K562 (cell line): ENCODE measurements around the gene ZNF503. TPM values are rescaled to one million over a fixed set of nuclear protein-coding genes. Genes with fewer than 3 reads are reported as not detected.

ENCODE experiments used
- ATF7 ChIP-seq: fragments of 450-650 bp; IDR thresholded peaks from 2 replicates; pipeline ENCODE4 v1.7.1; 2014; ENCODE audit warnings: mild to moderate bottlenecking, moderate library complexity
- CBX3 ChIP-seq, 2 experiments: IDR thresholded peaks; 1 replicate in 1 of 2; 2 replicates in 1 of 2; pipeline ENCODE4 v1.6.1; 2012; ENCODE audit warnings: inconsistent platforms in 2 of 2, low read length in 2 of 2, borderline replicate concordance in 1 of 2, control low read depth in 1 of 2
- ERF ChIP-seq: fragments of 450-650 bp; formaldehyde crosslinking; IDR thresholded peaks from 2 replicates; pipeline ENCODE4 v1.4.0; 2020; ENCODE audit warnings: mild to moderate bottlenecking, mixed read lengths
- MAZ ChIP-seq, 2 experiments: fragments of 450-650 bp in 1 of 2; sonication (generic) in 1 of 2; formaldehyde crosslinking; IDR thresholded peaks in 1 of 2; conservative IDR thresholded peaks in 1 of 2; 2 replicates each; pipeline versions ENCODE4 v1.4.0 to v1.5.0; 2020; ENCODE audit warnings: mild to moderate bottlenecking in 1 of 2, missing genetic modification reagents in 1 of 2
- RAD21 ChIP-seq, 2 experiments: fragments of 250-450 bp in 1 of 2; fragments of 450-650 bp in 1 of 2; sonication (Bioruptor Pico) in 1 of 2; formaldehyde crosslinking in 1 of 2; IDR thresholded peaks in 1 of 2; conservative IDR thresholded peaks in 1 of 2; 2 replicates each; pipeline versions ENCODE4 v1.4.0 to v1.8.0; 2020 to 2022; ENCODE audit warnings: mild to moderate bottlenecking in 2 of 2, moderate library complexity in 1 of 2
- TAF1 ChIP-seq: IDR thresholded peaks from 2 replicates; pipeline ENCODE4 v1.6.1; 2011; ENCODE audit warnings: mild to moderate bottlenecking, low read length, moderate library complexity; ENCODE audit not compliant: insufficient read depth, control insufficient read depth, severe bottlenecking; ENCODE audit errors: extremely low read depth
- ZNF253 ChIP-seq: fragments of 250-450 bp; sonication (Bioruptor Pico); conservative IDR thresholded peaks from 2 replicates; pipeline ENCODE4 v1.6.1; 2021; ENCODE audit warnings: mild to moderate bottlenecking
- polyA plus RNA-seq, 8 experiments: library from polyadenylated mRNA; depleted of rRNA in 4 of 8; stranded (reverse) in 5 of 8; unstranded in 3 of 8; fragments of >200 nt; fragmentation: Nextera tagmentation in 2 of 8; fragmentation: Illumina TruSeq in 1 of 8; extraction: Ambion mirVana in 2 of 8; extraction: Trizol in 1 of 8; gene quantifications; 2 replicates each; pipeline versions ENCODE4 v1.2.1 to v1.2.3, GENCODE V29; 2011 to 2014; ENCODE audit warnings: inconsistent platforms in 1 of 8, missing spikeins in 1 of 8
- total RNA-seq, 7 experiments: library from RNA; depleted of rRNA in 6 of 7; stranded (reverse); fragments of >200 nt in 6 of 7; fragmentation: Illumina TruSeq in 2 of 7; extraction: Trizol in 2 of 7; gene quantifications; 2 replicates each; pipeline versions ENCODE4 v1.2.1 to v1.2.3, GENCODE V29; 2011 to 2021; ENCODE audit warnings: low replicate concordance in 1 of 7
- TF ChIP-seq, protein P1 (sequence below): sonication (generic); formaldehyde crosslinking; IDR thresholded peaks from 2 replicates; pipeline ENCODE4 v1.8.0; 2023; ENCODE audit warnings: mild to moderate bottlenecking, missing genetic modification reagents
- TF ChIP-seq, protein P2 (sequence below): fragments of 450-650 bp; IDR thresholded peaks from 2 replicates; pipeline ENCODE4 v1.6.1; 2016; ENCODE audit warnings: borderline replicate concordance
- TF ChIP-seq, protein P3 (sequence below), 2 experiments: IDR thresholded peaks; 2 replicates each; pipeline ENCODE4 v1.6.1; 2012; ENCODE audit warnings: improper control_type of control experiment in 2 of 2, low read depth in 2 of 2, low read length in 2 of 2, borderline replicate concordance in 1 of 2
- TF ChIP-seq, protein P4 (sequence below): fragments of 450-650 bp; formaldehyde crosslinking; conservative IDR thresholded peaks from 2 replicates; pipeline ENCODE4 v1.4.0; 2022; ENCODE audit warnings: mild to moderate bottlenecking, missing genetic modification characterization
- TF ChIP-seq, protein P5 (sequence below): sonication (generic); formaldehyde crosslinking; IDR thresholded peaks from 2 replicates; pipeline ENCODE4 v1.8.0; 2022; ENCODE audit warnings: mild to moderate bottlenecking, missing genetic modification reagents, borderline replicate concordance

The ZNF503 gene
- total and polyA plus RNA-seq, 9 of the 15 experiments (the other 6 are each of a cell fraction or from before 2014, with no cell fraction given): not detected

DNA sequence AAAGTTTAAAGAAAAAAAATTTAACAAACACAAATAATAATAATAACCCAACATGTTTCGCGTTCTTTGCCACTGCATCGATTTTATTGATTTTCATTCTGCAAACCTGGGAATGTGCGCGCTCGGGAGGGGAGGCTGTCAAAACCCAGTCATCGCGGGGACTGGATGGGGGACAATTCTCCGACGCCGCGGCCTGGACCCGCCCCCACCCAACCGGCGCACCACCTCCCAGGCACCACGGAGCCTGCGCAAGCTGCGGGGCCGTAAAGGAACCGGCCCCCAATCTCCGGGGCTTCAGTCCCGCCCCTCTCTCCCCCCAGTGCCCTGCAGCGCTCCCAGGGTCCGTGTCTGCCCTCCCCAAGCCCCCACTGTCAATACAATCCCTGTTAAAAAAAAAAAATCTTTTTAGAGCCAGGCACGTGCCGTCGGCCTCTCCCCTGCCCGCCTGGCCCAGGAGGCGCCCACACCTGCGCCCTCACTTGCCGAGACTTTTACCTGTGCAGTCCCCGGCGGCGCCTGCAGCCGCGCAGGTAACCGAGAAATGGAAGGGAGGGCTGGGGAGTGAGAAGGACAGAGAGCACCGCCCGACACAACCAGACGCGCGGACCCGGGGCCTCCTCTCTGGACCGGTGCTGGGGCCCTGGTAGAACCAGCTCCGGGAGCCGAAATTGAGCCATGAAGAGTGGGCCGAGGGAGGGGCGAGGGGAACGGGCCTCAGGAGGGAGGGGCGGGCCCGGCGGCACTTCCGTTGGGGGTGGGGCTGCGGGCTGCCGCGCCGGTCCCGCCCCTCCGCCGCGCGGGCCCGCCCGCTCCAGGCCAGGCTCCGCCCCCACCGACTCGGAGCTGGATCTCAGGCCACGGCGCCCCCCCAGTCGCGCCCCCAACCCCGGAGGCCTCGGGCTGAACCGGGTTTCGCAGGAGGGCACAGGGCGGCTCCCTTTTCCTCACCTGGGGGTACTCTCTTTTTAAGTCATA lies 7.6 kb upstream of the ZNF503 start (continued):
- TF ChIP-seq, protein P1, sequence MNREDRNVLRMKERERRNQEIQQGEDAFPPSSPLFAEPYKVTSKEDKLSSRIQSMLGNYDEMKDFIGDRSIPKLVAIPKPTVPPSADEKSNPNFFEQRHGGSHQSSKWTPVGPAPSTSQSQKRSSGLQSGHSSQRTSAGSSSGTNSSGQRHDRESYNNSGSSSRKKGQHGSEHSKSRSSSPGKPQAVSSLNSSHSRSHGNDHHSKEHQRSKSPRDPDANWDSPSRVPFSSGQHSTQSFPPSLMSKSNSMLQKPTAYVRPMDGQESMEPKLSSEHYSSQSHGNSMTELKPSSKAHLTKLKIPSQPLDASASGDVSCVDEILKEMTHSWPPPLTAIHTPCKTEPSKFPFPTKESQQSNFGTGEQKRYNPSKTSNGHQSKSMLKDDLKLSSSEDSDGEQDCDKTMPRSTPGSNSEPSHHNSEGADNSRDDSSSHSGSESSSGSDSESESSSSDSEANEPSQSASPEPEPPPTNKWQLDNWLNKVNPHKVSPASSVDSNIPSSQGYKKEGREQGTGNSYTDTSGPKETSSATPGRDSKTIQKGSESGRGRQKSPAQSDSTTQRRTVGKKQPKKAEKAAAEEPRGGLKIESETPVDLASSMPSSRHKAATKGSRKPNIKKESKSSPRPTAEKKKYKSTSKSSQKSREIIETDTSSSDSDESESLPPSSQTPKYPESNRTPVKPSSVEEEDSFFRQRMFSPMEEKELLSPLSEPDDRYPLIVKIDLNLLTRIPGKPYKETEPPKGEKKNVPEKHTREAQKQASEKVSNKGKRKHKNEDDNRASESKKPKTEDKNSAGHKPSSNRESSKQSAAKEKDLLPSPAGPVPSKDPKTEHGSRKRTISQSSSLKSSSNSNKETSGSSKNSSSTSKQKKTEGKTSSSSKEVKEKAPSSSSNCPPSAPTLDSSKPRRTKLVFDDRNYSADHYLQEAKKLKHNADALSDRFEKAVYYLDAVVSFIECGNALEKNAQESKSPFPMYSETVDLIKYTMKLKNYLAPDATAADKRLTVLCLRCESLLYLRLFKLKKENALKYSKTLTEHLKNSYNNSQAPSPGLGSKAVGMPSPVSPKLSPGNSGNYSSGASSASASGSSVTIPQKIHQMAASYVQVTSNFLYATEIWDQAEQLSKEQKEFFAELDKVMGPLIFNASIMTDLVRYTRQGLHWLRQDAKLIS (CRISPR knock-in tag): no peak
- TF ChIP-seq ATF7: no peak
- TF ChIP-seq CBX3 (IDR thresholded peaks at IDR 0.05; ENCODE audit: borderline replicate concordance in 1 of 2, low read length in 2 of 2): no peak
- TF ChIP-seq, protein P2, sequence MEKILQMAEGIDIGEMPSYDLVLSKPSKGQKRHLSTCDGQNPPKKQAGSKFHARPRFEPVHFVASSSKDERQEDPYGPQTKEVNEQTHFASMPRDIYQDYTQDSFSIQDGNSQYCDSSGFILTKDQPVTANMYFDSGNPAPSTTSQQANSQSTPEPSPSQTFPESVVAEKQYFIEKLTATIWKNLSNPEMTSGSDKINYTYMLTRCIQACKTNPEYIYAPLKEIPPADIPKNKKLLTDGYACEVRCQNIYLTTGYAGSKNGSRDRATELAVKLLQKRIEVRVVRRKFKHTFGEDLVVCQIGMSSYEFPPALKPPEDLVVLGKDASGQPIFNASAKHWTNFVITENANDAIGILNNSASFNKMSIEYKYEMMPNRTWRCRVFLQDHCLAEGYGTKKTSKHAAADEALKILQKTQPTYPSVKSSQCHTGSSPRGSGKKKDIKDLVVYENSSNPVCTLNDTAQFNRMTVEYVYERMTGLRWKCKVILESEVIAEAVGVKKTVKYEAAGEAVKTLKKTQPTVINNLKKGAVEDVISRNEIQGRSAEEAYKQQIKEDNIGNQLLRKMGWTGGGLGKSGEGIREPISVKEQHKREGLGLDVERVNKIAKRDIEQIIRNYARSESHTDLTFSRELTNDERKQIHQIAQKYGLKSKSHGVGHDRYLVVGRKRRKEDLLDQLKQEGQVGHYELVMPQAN: no peak
- TF ChIP-seq, protein P3, sequence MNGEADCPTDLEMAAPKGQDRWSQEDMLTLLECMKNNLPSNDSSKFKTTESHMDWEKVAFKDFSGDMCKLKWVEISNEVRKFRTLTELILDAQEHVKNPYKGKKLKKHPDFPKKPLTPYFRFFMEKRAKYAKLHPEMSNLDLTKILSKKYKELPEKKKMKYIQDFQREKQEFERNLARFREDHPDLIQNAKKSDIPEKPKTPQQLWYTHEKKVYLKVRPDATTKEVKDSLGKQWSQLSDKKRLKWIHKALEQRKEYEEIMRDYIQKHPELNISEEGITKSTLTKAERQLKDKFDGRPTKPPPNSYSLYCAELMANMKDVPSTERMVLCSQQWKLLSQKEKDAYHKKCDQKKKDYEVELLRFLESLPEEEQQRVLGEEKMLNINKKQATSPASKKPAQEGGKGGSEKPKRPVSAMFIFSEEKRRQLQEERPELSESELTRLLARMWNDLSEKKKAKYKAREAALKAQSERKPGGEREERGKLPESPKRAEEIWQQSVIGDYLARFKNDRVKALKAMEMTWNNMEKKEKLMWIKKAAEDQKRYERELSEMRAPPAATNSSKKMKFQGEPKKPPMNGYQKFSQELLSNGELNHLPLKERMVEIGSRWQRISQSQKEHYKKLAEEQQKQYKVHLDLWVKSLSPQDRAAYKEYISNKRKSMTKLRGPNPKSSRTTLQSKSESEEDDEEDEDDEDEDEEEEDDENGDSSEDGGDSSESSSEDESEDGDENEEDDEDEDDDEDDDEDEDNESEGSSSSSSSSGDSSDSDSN (IDR thresholded peaks at IDR 0.05; ENCODE audit: borderline replicate concordance in 1 of 2, low read depth in 2 of 2, low read length in 2 of 2): 0 out of 4 replicates have a peak, but pooled peaks of 1 of the 2 experiments have one; percentile 13
- no peak for TF ChIP-seq RAD21 (CRISPR knock-in tag; conservative IDR thresholded peaks at IDR 0.05 in 1 of 2, IDR thresholded peaks at IDR 0.05 in 1 of 2)
- TF ChIP-seq, protein P4, sequence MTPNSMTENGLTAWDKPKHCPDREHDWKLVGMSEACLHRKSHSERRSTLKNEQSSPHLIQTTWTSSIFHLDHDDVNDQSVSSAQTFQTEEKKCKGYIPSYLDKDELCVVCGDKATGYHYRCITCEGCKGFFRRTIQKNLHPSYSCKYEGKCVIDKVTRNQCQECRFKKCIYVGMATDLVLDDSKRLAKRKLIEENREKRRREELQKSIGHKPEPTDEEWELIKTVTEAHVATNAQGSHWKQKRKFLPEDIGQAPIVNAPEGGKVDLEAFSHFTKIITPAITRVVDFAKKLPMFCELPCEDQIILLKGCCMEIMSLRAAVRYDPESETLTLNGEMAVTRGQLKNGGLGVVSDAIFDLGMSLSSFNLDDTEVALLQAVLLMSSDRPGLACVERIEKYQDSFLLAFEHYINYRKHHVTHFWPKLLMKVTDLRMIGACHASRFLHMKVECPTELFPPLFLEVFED (CRISPR knock-in tag): no peak
- TF ChIP-seq ZNF253 (CRISPR knock-in tag): no peak
- peak; percentile 60 to 80 for TF ChIP-seq MAZ (CRISPR knock-in tag; conservative IDR thresholded peaks at IDR 0.05 in 1 of 2, IDR thresholded peaks at IDR 0.05 in 1 of 2)
- TF ChIP-seq, protein P5, sequence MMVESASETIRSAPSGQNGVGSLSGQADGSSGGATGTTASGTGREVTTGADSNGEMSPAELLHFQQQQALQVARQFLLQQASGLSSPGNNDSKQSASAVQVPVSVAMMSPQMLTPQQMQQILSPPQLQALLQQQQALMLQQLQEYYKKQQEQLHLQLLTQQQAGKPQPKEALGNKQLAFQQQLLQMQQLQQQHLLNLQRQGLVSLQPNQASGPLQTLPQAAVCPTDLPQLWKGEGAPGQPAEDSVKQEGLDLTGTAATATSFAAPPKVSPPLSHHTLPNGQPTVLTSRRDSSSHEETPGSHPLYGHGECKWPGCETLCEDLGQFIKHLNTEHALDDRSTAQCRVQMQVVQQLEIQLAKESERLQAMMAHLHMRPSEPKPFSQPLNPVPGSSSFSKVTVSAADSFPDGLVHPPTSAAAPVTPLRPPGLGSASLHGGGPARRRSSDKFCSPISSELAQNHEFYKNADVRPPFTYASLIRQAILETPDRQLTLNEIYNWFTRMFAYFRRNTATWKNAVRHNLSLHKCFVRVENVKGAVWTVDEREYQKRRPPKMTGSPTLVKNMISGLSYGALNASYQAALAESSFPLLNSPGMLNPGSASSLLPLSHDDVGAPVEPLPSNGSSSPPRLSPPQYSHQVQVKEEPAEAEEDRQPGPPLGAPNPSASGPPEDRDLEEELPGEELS (CRISPR knock-in tag): no peak
- TF ChIP-seq ERF (CRISPR knock-in tag): no peak
- TF ChIP-seq TAF1: peak; percentile 6
